BLaER1 (cell line): ENCODE measurements around the gene PLTP.
"Not testable (repeated sequence)": the region's sequence is repeated elsewhere in the genome, so short reads cannot be mapped to it uniquely, and the experiment has no call there.

Experiments used
- H3K27ac ChIP-seq: shearing (Covaris generic); formaldehyde crosslinking; 2 replicates; pipeline ENCODE4 v1.8.1; 2022
- H3K27me3 ChIP-seq: shearing (Covaris generic); formaldehyde crosslinking; 2 replicates; pipeline ENCODE4 v1.8.1; 2022
- H3K36me3 ChIP-seq: shearing (Covaris generic); formaldehyde crosslinking; 2 replicates; pipeline ENCODE4 v1.8.1; 2022
- H3K4me1 ChIP-seq: shearing (Covaris generic); formaldehyde crosslinking; 2 replicates; pipeline ENCODE4 v1.8.1; 2022
- H3K4me2 ChIP-seq: shearing (Covaris generic); formaldehyde crosslinking; 2 replicates; pipeline ENCODE4 v1.8.1; 2022
- H3K4me3 ChIP-seq: shearing (Covaris generic); formaldehyde crosslinking; 2 replicates; pipeline ENCODE4 v1.8.1; 2022
- H3K9ac ChIP-seq: shearing (Covaris generic); formaldehyde crosslinking; 2 replicates; pipeline ENCODE4 v1.8.1; 2022
- H3K9me3 ChIP-seq: shearing (Covaris generic); formaldehyde crosslinking; 2 replicates; pipeline ENCODE4 v1.8.1; 2022
- H4K20me1 ChIP-seq: shearing (Covaris generic); formaldehyde crosslinking; 2 replicates; pipeline ENCODE4 v1.8.1; 2022
- Cebpa-rat ChIP-seq: shearing (Covaris generic); IDR thresholded peaks from 2 replicates; pipeline ENCODE4 v1.8.1; 2022

The PLTP gene

GRCh38 chr20:45911486-45912343, at the start of gene PLTP:
Gene PLTP, minus strand, starts transcription at chr20:45912155. Its CDS starts 703 bp downstream, at chr20:45911452.
- Histone ChIP-seq H3K27me3 (peaks cover 25% of the 10 kb centered on the region), H3K4me2 (peak within 1 kb of the TSS; percentile 97), H3K4me3 (peak within 1 kb of the TSS; percentile 67), H3K36me3 (no peaks in the 10 kb centered on the region; the same call in 1 of the 2 replicates), H3K27ac (peak within 1 kb of the TSS; percentile 11; the same call in 1 of the 2 replicates), H3K4me1 (peaks cover 33% of the 10 kb centered on the region), H4K20me1 (no peaks in the 10 kb centered on the region), H3K9ac (peak within 1 kb of the TSS; percentile 64), H3K9me3 (no peaks in the 10 kb centered on the region)
- TF ChIP-seq Cebpa-rat, result no peak

- H3K36me3 ChIP-seq, result peaks cover 86% of the 10 kb centered on the region
- no peak for TF ChIP-seq Cebpa-rat
- no peak overlapping the region for H3K9ac ChIP-seq
- peaks cover 22% of the 10 kb centered on the region for H4K20me1 ChIP-seq
- peaks cover 26% of the 10 kb centered on the region for H3K4me1 ChIP-seq
- H3K27ac ChIP-seq, result no peak overlapping the region
- no peak overlapping the region for H3K4me3 ChIP-seq
- H3K9me3 ChIP-seq, result no peaks in the 10 kb centered on the region; the same call in 1 of the 2 replicates
- H3K27me3 ChIP-seq, result no peaks in the 10 kb centered on the region
- no peak overlapping the region for H3K4me2 ChIP-seq
Measured at GRCh38 chr20:45959956-45960630, 48.1 kb upstream of the PLTP start.

- Histone ChIP-seq H3K9me3 (no peaks in the 10 kb centered on the region; the same call in 1 of the 2 replicates), H3K27me3 (no peaks in the 10 kb centered on the region), H3K9ac (no peak overlapping the region), H3K4me3 (no peak overlapping the region), H4K20me1 (peaks cover 12% of the 10 kb centered on the region), H3K4me2 (no peak overlapping the region), H3K4me1 (peaks cover 22% of the 10 kb centered on the region), H3K27ac (no peak overlapping the region), H3K36me3 (peaks cover 86% of the 10 kb centered on the region)
- TF ChIP-seq Cebpa-rat, result no peak
Measured at GRCh38 chr20:45959126-45959525, 47.2 kb upstream of the PLTP start.

GRCh38 chr20:45958593-45958992, 46.6 kb upstream of the PLTP start:
- Histone ChIP-seq H3K4me2 (no peak overlapping the region), H3K27me3 (no peaks in the 10 kb centered on the region), H3K36me3 (peaks cover 86% of the 10 kb centered on the region), H3K9me3 (no peaks in the 10 kb centered on the region; the same call in 1 of the 2 replicates), H3K27ac (no peak overlapping the region), H3K9ac (no peak overlapping the region), H4K20me1 (peaks cover 7% of the 10 kb centered on the region), H3K4me3 (no peak overlapping the region), H3K4me1 (peaks cover 17% of the 10 kb centered on the region)
- no peak for TF ChIP-seq Cebpa-rat

- no peak for TF ChIP-seq Cebpa-rat
- no peak overlapping the region for H3K4me2 ChIP-seq
- no peaks in the 10 kb centered on the region; the same call in 1 of the 2 replicates for H3K9me3 ChIP-seq
- peaks cover 95% of the 10 kb centered on the region for H3K36me3 ChIP-seq
- no peak overlapping the region for H3K4me3 ChIP-seq
- no peaks in the 10 kb centered on the region for H3K27me3 ChIP-seq
- H3K27ac ChIP-seq, result no peak overlapping the region
- no peak overlapping the region for H3K9ac ChIP-seq
- H3K4me1 ChIP-seq, result peaks cover 5% of the 10 kb centered on the region; the same call in 1 of the 2 replicates
- H4K20me1 ChIP-seq, result no peaks in the 10 kb centered on the region
Measured at GRCh38 chr20:45957021-45957941, 45.3 kb upstream of the PLTP start.

GRCh38 chr20:45956326-45956725, 44.4 kb upstream of the PLTP start:
- H3K9ac ChIP-seq, H3K4me2 ChIP-seq, H4K20me1 ChIP-seq, H3K4me1 ChIP-seq, H3K9me3 ChIP-seq, H3K27ac ChIP-seq, H3K4me3 ChIP-seq, H3K27me3 ChIP-seq: not testable (repeated sequence)
- H3K36me3 ChIP-seq, result peaks cover 95% of the 10 kb centered on the region

- Histone ChIP-seq H3K27ac (no peak overlapping the region), H3K4me3 (no peak overlapping the region), H3K36me3 (peaks cover 95% of the 10 kb centered on the region), H3K9ac (no peak overlapping the region), H3K9me3 (no peaks in the 10 kb centered on the region; the same call in 1 of the 2 replicates), H3K4me1 (peaks cover 2% of the 10 kb centered on the region), H3K4me2 (no peak overlapping the region), H4K20me1 (peaks cover 18% of the 10 kb centered on the region), H3K27me3 (no peaks in the 10 kb centered on the region)
- TF ChIP-seq Cebpa-rat, result no peak
Measured at GRCh38 chr20:45953672-45954071, 41.7 kb upstream of the PLTP start.

- Histone ChIP-seq H3K36me3 (peaks cover 95% of the 10 kb centered on the region), H3K4me3 (no peak overlapping the region), H3K9ac (no peak overlapping the region), H3K27me3 (no peaks in the 10 kb centered on the region), H3K4me1 (peaks cover 11% of the 10 kb centered on the region), H3K27ac (no peak overlapping the region), H3K9me3 (no peaks in the 10 kb centered on the region), H3K4me2 (no peak overlapping the region), H4K20me1 (peaks cover 25% of the 10 kb centered on the region)
- no peak for TF ChIP-seq Cebpa-rat
Measured at GRCh38 chr20:45952861-45953260, 40.9 kb upstream of the PLTP start.
